ENCODE measurements around the gene ZNF536.
"Not testable (repeated sequence)": the region's sequence is repeated elsewhere in the genome, so short reads cannot be mapped to it uniquely, and the experiment has no call there.

The ZNF536 gene

DNA sequence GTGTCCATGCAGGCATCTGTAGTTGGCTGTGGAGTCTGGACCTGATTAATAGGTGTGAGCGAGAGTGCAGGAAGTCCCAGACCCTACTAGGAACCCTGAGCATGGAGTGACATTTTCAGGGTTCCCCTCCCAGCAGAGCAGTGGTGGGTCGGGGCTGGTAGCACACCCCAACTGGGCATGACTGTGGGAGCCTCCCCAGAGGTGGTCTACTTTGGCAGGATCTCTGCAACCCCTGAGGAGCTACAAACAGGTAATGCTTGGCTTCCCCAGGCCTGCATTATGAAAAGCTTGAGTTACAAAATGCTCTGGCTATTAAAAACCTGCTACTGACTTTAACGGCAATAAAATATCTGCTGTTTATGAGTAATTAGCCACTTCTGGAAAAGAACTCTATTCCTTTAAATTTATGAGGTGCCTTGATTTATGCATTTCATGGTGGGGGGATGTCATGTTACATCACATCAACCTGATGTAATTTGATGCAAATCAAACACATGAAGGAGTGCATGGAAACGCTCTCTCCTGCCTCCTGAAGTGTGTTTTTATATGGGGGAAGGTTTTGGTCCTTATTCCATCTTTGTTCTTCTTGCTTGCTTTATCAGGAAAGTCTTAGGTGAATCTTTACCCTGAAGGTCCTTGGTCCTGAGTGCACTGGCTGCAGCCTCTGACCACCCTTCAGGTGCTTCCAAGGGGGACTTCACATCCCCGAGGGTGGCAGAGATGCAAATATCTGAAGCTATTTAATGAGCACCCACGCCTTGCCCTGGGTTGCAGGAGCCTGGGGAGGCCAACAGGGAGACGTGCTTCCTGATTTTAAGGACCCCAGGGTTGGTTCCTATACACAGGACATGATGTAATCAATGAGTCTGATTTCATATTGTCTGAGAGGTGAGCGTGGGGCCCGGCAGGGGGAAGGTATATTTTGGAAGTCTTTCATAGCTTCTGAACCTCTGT, 54.0 kb downstream of the ZNF536 start:
- no peak for DNase-seq

DNA sequence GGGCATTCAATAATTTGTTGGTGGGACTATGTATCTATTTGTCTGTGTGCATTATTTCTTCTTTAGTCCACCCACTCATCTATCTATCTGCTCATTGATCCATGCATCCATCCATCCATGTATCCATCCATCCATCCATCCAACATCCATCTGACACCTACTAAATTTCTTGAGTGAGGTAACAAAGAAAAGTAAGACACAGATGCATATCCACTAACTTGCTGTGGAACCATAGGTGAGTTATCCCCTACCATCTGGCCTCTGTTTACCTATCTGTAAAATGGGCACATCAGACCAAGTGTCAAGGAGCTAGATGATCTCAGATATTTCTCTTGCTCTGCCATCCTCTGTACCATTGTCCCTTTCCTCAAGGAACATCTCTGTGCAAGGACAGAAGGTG, 54.7 kb downstream of the ZNF536 start:
- DNase-seq, result no peak

DNA sequence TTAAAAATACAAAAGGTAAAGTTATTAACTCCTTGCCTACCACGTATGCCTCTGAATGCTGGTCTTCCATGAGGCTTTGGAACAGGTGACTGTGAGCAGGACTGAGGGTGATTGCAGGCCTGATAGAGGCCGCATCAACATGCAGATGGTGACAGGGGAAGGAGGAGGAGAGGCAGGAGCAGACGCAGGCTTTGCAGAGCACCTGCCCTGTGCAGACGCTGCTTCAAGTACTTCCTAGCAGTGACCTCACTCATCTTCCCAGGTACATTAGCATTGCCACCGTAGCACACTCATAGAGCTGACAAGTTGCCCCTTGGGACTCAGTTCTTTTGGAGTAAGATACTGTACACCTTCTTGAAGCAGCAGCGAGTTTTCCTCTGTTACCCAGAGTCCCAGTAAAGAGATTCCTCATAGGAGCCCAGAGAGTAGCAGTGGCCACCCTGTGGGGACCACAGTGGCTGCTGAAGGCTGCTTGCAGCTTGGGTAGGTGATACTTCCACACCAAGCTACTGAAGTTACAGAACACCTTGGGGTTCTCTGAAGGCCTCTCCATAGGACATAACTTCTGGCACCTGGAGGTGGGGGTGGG, 56.0 kb downstream of the ZNF536 start:
- no peak for DNase-seq

DNA sequence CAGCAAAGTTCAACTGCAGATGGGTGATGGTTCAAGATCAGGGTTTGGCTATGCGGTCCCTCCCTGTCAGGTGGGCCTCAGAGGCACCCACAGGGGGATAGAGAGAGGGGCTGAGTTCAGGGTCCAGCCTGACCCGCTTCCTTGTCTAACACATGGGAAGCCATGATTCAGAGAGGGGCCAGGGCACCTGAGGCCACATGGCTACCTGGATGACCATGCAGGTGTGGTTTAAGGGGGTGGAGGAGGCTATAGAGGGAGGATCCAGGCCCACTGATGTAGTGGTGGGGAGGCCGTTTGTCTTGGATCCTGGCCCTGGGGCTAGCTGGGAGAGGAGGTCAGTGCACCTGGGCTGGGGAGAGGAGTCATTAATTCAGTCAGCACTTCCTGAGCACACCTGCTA, 56.7 kb downstream of the ZNF536 start:
- DNase-seq, result no peak

- no peak for DNase-seq
These were observed 58.1 kb downstream of the ZNF536 start for GRCh38 chr19:30430206-30430734.

- DNase-seq, result no peak
These were observed 59.4 kb downstream of the ZNF536 start for GRCh38 chr19:30431591-30431990.

DNA sequence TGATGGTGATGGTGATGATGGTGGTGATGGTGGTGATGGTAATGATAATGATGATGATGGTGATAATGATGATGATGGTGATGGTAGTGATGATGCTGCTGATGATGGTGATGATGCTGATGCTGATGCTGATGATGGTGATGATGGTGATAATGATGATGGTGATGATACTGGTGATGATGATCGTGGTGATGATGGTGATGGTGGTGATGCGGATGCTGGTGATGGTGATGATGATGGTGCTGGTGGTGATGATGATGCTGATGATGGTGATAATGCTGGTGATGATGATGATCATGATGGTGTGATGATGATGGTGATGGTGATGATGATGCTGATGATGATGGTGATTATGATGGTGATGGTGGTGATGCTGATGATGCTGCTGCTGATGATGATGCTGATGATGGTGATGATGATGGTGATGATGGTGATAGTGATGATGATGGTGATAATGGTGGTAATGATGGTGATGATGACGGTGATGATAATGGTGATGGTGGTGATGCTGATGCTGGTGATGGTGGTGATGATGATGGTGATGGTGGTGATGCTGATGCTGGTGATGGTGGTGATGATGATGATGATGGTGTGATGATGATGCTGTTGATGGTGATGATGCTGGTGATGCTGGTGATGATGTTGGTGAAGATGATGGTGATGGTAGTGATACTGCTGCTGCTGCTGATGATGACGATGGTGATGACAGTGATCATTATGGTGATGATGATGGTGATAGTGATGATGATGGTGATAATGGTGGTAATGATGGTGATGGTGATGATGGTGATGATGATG, 62.8 kb downstream of the ZNF536 start:
- DNase-seq, result no peak

DNA sequence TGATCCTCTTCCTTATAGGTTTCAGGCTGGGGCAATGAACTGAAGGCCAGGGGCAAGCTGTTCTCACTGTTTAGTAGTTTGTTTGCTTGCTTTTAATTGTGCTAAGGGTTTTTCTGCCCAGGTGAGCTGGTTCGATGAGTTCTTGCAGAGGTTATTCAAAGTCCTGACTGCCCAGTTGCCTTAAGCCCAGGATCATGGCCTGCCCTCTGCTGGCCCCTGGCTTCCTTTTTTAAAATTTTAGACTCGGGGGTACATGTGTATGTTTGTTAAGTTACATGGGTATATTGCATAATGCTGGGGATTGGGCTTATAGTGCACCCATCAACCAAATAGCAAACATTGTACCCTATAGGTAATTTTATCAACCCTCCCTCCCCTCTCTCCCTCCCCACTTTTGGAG, 65.7 kb downstream of the ZNF536 start:
- DNase-seq, result no peak

GRCh38 chr19:30439310-30439709, 67.1 kb downstream of the ZNF536 start:
- no peak for DNase-seq

DNA sequence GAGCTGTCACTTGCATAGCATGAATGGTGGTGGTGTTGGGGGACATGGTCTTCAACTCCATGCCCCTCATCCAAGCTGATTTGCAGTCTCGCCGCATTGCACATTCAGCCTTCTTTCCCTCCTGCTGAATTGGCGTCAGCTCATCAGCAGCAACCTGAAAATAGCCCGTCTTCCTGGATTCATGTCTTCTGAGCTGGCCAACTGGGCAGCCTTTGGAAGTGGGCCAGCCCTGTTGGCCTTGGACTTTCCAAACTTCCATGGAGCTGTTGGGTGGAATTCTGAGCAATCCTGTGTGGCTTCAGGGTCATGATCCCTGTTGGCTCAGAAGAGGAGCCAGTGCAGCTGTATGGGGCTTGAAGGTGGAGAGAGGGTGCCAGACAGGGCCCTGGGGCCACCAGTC, 68.8 kb downstream of the ZNF536 start:
- no peak for DNase-seq

DNA sequence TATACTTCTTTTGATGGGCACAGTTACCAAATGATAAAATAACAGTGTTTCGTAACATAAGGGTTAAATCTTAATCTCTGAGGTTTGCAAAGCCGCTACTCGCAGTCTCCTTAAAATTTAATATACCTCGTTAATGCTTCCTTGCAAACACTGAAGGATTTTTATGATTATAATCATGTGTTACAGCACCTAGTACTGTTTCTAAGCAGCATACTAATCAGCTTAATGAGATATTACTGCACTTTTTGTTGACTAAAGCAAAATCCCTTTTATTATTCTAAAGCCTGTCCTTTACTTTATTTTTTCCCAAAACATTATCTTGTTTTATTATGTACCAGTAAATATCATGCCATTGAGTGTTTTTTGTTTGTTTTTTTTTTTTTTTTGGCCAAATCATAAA, 70.5 kb downstream of the ZNF536 start:
- DNase-seq, result no peak

GRCh38 chr19:30443531-30444252, 71.5 kb downstream of the ZNF536 start:
- DNase-seq, result no peak

GRCh38 chr19:30444253-30444671, 72.1 kb downstream of the ZNF536 start:
- no peak for DNase-seq

DNA sequence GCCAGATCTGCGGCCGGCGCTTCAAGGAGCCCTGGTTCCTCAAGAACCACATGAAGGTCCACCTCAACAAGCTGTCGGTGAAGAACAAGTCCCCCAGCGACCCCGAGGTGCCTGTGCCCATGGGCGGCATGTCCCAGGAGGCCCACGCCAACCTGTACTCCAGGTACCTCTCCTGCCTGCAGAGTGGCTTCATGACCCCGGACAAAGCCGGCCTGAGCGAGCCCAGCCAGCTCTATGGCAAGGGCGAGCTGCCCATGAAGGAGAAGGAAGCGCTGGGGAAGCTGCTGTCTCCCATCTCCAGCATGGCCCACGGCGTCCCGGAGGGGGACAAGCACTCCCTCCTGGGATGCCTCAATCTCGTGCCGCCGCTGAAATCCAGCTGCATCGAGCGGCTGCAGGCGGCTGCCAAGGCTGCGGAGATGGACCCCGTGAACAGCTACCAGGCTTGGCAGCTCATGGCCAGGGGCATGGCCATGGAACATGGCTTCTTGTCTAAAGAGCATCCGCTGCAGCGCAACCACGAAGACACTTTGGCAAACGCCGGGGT, 72.6 kb downstream of the ZNF536 start:
- DNase-seq, result no peak

GRCh38 chr19:30445385-30445784, 73.2 kb downstream of the ZNF536 start:
- no peak for DNase-seq

DNA sequence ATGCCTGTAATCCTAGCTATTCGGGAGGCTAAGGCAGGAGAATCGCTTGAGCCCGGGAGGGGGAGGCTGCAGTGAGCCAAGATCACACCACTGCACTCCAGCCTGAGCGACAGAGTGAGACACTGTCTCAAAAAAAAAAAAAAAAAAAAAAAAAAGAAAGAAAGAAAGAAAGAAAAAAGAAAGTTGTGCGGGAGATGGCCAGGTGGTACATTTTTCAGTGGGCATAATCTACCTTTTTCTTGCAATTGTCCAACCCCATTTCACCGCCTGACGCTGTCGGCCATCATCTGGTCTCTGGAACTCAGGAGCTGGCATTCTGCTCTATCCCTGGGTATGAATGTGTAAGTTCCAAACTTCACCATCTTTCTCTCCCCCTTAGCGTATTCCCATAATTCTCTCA, 73.9 kb downstream of the ZNF536 start:
- DNase-seq, result not testable (repeated sequence)

- no peak for DNase-seq
These were observed 74.8 kb downstream of the ZNF536 start for GRCh38 chr19:30446850-30447552.

DNA sequence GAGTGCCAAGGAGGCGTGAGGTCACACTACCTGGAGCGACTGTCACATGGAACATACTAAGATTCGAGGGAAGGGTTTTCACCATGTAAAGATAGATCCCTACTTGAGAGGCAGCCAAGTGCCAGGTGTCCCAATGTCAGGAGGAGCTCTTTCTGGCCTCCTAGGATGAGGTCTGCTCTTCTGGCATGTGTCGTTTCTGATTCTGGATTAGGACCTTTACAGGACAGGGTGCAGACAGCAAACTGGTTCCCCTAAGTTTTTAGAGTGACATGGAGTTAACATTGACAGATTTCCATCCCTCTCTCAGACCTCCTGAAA, 75.3 kb downstream of the ZNF536 start:
- DNase-seq, result no peak

DNA sequence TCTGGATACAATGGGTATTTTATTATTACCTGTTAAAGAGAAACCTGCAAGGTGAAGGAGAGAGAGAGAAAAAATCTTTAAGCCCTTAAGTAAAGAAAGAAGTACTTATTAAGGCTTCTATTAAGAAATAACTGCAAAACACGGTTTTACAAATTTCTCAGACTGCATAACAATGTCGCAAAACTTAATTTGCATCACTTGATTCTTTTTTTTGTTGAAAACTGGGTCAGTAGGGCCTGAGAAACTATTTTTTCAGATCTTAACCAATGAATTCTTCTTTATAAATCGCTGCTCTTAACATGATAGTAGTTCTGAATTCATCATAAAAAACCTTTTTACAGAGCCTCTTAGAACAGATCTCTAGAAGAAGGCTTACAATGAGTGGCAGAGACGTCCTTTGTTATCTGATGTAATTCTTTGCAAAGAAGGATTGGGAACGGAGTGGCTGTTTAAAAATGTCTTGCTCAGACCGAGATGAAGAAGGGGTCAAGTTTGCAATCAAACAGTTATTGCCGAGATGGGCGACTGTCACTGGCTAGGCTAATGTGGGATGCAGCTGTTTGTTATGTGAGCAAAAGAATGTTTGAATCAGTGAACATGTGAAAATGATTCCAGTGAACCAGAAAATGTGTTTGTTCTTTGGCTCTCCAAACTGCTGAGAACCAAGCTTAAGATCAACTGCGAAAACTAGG, 76.3 kb downstream of the ZNF536 start:
- DNase-seq, result no peak

DNA sequence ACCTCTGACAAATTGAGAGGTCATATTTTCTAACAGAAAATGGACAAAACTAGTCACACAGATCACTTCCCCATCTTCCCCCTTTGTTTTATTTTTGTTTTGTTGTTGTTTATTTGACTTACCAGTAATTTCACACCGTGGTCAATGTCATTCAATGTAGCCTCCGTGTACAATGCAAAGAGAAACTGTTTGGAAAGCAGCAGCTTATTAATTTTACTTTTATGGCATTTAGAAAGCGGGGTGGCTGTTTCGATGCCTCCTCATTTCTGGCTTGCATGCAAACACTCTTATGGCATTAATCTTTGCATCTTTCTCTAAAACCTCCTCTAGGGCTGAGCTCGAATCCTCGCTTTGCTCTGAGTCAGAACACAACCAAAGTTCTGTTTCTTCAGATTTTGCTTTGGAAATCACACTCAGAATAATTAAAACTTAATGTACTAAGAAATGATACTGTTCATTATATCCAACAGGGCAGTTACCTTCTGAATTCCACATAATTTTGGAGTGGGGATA, 77.0 kb downstream of the ZNF536 start:
- no peak for DNase-seq

DNA sequence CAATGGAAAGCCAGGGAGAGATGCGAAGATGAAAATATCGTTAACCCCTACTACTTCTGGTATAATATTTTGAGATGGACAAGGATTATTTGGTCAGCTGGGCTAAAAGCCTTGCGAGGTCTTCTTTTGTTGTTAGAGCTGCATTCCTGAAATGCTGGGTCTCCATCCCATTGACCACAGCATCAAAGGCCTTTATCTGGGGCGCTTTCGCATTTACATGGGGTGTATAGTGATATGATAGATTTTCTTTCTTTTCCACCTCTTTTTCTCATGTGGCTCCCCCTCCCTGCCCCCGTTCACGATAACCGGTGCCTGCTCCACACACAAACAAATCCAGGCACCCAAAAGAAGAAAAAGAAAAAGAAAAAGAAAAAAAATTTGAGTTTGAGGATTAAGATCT, 77.5 kb downstream of the ZNF536 start:
- no peak for DNase-seq
